NCI-H2196 treated with DMSO at 0.1 percent for 48 hours (cell line): ENCODE data around the gene DFFA.

ENCODE experiments used
- DNase-seq: peaks from one replicate; lab custom pipeline; 2025; ENCODE audit not compliant: unreplicated experiment; lab: John Stamatoyannopoulos, UW

The DFFA gene, protein sequence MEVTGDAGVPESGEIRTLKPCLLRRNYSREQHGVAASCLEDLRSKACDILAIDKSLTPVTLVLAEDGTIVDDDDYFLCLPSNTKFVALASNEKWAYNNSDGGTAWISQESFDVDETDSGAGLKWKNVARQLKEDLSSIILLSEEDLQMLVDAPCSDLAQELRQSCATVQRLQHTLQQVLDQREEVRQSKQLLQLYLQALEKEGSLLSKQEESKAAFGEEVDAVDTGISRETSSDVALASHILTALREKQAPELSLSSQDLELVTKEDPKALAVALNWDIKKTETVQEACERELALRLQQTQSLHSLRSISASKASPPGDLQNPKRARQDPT

DNA sequence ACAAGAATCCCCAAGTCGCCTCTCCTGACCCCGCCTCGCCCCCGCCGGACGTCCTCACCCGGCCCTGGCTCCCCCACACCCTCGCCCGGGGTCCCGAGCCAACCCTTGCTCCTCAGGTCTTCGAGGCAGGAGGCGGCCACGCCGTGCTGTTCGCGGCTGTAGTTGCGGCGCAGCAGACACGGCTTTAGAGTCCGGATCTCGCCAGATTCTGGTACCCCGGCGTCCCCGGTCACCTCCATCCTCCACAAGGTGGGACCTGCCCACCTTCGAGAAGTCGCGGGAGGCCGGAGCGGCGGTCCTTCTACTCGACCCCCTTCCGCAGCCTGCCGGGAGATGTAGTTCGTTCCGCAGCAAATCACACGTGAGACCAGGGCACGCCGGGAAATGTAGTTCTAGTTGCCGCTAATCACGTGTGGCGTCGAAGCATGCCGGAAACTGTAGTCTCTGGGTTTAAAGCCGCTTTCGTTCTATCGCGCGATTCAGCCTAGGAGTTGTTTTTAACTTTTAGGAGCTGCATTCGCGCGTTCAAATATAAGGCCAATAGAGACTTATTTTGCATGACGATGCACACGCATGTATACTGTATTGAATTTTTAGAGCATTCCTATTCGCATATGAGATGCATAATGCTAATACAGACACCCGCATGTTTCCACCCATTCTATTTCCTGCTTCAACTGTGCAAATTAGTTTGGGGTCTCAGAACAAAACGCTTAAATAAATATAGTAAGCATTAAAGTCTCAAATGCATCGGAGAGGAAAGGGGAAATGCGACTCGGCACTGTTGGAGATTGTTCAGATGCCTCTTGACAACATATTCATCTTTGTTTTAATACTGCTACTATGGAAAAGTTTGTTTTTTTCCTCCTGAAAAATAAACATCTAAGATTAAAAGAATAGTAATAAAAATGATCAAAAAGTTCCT is at the start of gene DFFA:
TSS of gene DFFA (minus strand) at position 310 of the 925 bp plus-strand sequence. CDS start at position 239, 71 bp downstream.
- DNase-seq: peak; percentile 90

DNA sequence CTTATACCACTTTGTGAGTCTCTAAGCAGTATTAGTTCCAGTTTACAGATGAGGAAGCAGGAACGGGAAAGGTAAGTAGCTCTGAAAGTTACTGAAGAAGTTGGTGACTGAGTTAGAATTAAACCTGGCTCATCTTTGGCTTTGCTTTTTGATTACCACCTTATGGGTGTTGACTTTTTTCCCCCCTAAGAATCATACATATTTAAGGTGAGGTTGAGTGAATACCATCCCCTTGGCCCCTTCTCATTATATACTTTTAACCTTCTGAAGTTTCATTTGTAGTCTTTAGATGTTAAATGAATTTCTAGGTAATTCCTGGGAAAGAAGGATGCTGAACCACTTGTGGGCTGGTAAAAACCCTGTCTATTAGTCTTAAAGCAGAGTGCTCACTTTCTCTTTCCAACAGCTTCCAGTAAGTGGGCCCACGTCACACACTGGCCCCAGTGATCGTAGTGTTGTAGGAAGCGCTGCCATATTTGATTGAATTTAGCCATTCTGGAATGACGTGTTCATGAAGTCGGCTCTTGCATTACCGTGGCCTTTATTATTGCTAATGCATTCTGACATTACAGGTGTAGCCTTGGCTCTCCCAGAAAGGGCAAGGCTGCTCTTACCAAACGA is 49.3 kb upstream of the DFFA start:
- DNase-seq: no peak

DNA sequence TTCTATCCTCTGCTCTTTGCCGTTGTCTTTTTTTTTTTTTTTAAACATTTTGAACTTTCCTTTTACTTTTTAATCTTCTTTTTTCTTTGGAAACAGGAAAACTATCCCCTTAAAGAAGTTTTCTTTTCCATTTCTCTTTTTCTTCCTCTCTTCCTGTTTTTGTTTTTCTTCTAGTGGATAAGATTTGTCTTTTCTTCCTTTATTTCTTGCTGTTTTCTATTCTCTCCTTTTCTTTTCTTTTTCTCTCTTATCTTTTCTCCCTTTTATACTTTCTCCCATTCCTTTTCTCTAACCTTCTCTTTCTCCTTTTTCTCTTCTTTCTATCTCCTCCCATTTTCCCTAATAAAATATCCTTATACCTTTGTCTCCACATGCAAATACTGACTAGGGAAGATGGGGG is 48.6 kb upstream of the DFFA start:
- DNase-seq: no peak

DNA sequence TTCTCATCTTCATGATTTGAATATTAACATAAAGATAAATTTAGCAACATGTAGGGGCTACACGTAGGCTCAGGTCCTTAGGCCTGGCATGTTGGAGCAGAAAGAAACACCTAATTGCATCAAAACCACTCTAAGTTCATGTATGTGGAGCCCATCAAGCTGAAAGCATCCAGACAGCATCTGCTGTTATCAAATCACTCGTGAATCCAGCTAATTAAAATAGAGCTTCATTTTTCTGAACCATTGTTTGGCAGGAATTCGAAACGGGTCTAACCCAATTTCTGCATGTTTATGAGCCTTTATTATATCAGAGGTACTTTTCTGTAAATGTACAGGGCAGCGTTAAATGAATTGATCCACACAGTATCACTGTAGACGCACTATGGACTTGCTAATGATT is 48.2 kb upstream of the DFFA start:
- DNase-seq: no peak

DNA sequence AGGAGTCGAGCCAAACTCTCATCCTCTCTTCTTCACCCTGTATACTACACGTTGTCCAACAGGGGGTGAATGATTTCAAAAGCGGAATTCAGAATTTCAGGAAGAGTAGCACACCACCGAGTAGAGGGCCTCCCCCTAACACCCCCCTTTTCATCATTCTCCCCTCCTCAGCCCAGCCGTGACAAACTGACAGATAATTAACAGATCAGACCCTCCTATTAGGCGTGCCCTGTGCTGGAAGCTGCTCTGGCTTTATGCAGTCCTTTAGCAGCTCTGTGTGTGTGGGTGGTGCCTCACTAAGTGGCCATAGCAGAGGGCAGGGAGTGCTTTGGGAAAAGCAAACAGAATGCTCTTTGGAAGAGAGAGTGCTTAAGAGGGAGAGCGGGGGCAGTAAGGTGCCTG is 46.7 kb upstream of the DFFA start:
- DNase-seq: peak; percentile 38

DNA sequence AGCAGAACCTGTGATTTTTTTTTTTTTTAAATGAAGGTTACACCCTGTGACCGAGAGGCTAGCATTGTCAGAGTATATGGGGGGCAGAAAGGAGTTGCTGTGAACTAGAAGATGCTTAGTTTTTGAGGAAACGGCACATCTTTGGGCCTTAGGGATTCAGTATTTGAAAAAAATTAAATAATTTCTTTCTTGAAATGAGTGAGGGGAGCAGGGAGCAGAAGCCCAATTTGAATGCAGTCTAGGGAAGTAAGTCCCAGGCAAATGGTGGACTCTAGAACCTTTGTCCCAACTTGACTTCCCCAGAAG is 45.3 kb upstream of the DFFA start:
- no peak for DNase-seq

DNA sequence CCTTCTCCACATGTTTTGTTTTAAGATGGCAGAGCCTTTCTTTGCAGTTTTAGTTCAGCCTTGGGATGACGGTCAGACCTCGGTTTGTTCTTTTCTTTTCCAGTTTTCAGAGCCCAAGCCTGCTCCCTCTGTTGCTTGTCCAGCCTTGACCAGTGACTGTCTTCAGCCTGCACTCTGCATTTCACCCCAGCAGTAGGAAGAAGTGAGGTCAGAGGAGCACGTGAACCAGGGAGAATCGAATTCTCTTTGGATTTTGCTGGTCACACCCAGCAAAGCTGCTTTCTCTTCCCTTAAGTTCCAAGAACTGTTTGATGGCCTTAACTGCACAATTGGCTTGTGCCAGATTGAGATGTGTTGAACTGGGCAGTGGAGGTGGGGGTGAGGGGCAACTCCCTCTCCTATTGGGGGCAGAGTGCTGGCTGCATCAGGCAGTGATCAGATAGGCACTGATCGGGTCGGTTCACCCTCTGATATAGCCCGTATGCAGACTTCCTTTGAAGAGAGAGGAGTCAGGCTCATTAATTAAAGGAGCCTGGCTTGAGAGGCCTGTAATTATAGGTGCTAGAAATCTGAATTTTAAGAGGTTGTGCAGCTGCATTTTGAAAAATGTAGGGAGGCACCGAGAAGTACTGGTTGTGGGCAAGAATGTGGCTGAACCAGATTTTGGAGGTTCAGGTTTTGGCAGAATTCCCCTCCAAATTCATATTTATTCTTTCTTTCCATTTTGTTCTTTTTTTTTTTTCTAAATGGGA is 44.8 kb upstream of the DFFA start:
- no peak for DNase-seq

DNA sequence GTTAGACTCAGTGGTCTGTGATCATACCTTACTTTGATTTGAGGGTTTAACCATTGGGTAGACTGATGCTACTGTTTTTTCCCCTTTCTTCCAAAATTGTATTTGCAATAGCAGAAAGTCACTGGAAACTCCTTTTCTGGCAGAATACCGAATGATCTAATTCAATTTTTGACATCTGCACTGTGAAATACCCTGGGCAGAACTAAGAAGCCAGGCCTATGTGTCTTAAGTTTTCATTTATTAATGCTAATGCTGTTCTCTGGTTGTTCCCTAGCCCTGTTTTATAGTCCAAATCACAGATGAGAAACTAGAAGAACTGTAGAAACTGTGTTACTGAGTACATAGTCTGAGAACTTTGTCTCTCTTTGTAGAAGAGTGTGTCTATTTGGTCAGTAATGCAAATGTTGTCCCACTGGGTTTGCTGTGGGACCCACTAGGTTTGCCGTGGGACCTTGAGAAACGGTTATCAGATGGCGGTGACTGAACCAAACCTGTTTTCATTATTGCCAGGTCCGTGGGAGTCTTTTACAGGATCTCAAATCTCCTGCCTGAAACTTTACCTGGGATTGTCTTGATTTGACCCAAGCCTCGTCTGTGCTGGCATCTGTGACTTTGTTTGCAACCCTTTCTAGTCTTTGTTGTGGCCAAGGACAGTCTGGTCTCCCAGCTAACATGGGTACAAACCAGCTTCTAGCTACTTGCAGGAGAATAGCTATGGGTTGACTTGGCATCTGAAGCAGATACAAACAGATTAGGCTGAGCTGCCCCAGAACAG is 43.8 kb upstream of the DFFA start:
- DNase-seq: no peak

DNA sequence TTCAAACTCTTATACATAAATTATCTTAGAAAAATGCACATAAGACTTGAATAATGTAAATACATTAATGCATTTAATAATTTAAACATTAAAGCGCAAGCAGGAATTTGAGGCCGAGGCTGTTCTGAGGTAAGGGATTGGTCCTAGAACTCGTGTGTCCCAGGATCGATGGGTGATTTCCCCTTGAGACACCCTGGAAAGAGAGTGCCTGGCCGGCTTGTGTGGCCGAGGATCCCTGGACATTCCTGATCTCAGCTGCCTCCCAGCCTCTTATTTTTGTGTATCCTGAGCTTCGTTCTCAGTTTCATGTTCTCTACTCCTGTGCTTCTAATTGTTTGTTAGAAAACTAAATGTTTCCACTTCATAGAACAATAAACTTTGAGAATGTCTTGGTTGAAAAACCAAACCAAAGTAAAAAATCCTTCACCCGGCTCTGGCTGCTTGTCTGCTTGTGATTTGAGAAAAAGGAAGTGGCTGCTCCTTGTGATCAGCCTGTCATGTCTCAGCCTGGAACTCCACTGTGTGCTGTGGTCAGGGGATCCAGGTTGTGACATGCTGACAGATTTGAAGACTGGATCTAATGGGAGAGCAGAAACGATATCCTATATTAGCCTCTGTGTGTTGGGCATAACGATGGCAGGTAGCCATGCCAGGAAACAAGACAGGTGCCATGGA is 43.1 kb upstream of the DFFA start:
- no peak for DNase-seq

DNA sequence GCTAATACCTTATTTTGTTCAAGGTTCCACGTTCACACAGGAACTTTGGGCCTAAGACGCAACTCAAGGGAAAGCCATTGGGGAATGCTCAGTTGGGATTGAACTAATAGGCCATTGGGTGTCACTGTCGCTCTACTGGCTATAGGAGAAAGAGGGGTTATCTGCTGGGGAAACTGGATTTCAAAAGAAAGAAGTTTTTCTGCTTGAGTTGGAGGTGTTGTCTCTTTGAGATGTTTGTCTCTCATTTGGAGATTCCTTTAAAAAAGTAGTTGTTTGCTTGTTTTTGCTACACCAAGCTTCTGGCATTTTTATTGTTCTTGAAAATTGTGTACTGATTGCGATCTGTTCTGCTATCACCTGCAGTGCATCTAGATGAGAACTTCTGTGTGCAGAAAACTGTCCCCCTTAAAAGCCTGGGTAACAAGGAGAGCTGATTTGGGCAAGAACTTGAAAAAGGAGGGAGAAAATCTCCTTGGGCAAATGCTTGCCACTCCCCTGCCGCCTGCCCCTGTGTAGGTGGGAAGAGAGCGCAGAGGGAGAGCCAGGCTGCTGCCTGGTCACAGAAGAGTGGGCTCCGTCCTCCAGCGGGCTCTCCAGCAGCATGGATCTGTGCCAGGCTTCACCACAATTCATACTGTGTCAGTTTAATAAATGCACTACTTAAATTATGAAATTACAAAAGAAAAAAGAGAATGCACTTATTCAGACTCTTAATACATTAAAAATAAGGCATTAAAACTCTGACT is 42.3 kb upstream of the DFFA start:
- peak; percentile 39 for DNase-seq

DNA sequence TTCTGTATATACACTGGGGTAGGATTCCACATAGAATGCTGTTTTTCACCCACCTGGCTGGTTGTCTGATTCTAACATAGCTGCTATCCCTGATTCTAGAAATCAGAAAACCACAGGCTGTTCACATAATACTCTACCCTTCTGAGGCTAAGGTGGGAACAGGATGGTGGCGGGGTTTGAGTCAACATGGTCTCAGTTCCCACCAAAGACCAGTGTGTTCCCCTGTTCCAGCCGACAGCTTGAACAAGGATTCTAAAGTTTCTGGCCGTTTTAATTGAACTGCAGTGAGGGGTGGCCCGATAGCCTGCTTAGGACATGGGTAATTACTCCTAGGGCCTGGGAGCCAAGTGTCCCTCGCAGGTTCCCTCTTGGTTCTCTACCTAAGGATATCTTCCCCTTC is 40.9 kb upstream of the DFFA start:
- DNase-seq: no peak

DNA sequence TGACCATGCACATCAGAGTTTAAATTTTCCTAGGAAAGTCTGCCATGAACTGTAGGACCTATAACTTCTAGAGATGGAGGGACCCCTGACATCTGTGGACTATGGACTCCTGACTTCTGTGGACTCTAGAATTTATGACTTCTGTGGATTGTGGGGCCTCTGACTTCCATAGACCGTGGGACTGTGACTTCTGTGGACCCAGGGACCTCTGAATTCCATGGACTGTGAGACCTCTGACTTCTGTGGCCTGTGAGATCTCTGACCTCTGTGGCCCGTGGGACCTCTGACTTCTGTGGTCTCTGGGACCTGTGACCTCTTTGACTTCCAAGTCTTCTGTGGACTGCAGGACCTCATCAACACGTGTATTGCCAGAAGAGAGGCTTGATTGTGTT is 39.2 kb upstream of the DFFA start:
- no peak for DNase-seq

DNA sequence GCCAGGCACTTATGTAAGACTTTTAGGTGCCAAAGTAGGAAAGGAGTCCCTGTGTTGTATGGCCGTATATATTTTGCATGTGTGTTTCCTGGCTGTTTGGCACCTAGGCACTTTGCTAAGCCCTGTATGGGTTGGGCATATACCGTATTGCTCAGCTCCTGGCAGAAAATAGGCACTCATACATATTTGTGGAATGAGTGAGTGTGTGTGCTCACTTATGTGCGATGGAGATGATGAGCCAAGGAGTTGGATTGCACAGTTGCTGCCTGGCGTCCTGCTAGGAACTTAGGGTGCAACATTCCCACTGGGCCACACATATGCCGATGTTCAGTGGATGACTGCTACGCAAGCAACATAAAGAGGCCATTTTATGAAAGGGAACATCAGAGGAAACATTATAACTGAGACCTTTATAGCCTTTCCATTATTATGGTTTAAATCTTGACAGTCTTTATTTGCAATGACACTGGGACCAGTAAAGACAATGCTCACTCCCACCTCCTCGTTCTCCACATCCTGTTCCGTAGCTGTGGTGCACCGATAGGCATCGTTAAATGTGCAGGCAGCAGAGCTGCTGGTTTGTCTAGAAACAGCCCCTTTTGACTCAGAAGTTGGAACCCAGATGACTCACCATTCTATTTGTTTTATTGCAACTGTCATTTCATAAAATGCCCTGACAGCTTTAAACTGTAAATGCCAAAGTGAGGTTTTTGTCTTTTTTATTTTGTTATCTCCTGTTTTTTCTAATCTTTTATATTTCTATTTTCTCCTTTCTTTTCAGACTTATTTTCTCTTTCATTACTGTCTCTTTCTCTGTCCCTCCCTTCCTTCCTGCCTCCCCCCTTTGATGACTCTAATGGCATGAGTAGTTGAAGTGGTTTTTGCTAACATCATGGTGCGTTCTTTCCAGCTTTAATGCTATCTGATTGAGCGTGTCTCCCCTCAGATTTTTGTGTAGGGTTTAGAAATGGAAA is 38.5 kb upstream of the DFFA start:
- DNase-seq: no peak

DNA sequence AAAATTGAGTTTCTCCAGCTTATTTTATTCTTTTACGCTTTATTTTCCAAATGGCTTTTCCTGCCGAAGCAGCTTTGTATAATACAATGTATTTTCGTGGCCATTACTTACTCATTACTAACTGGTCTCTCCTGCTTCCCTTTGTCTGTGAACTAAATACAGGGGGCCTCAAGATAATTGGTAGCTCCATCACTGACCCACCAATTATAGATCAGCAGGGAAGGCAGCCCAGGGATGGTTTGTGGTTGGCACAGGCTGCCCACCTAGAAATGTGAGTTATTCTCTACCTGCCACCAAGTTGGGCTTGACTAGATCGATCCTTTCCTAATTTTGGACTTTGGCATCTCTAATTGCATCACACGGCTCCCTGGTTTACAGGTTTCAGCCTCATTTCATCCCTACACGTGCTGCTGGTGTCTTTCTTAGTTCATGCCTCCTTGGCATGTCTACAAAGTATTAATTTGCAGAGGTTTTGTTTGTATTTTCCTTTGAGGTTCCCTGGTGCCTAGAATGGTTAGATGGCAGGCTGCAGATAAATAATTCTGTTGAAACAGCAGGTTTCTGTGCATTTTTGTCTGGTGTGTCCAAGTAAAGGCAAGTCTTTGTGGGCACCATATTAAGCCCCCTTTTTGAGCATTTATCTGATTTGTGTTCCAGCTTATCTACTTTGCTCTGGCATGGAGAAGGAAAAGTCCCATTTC is 37.6 kb upstream of the DFFA start:
- no peak for DNase-seq

DNA sequence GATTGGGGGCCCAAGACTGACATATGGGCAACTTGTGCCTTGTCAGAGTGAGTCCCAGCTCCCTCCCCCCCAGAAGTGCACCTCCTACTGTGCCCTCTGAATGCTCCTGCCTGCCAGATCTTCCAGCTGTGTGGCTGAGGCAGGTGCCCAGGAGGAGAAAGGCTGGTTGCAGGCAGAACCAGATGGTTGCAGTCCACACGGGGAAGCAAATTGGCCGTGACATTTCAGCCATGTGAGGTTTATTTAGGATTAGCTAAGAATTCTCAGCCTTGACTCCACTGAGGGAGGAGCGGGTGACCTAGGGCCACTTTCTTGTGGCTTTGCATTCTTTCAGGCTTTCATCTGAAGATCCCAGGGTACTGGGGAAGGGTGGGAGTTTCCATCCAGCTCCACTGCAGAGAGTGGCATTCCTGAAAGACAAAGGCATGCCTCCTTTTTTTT is 36.2 kb upstream of the DFFA start:
- DNase-seq: no peak

DNA sequence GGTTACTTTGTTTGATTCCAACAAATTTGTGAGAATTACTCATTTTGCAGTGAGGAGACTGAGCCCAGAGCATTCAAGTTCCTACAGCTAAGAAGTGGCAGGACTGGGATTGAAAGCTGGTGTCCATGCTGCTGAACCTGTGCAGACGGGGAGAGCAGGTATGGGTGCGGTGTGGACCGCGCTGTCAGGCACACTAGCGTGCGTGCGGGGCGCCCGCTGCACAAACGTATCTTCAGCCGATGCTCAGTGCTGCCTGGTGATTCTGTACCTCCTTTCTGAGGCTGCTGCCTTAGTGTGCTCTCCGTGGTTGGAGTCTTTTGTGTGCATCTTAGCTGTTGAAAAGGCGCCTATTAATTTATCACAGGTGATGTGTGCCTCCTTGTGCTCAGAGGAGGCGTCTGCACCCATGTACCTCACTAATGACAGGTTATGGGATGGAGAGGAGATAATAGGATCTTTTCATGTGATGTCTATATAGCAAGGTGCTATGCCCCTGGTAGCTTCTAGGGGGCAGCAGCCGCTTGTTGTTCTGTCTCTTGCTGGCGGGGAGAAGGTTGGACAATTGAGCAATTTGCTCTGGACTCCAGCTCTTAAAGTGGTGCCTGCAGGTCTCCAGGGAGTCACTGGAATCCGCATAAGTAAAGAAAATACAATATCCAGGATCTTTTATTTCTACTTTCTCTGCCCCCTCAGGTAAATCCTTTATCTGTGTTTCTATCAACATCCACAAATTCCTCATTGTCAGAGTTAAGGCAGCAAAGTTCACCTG is 35.0 kb upstream of the DFFA start:
- DNase-seq: peak; percentile 89

DNA sequence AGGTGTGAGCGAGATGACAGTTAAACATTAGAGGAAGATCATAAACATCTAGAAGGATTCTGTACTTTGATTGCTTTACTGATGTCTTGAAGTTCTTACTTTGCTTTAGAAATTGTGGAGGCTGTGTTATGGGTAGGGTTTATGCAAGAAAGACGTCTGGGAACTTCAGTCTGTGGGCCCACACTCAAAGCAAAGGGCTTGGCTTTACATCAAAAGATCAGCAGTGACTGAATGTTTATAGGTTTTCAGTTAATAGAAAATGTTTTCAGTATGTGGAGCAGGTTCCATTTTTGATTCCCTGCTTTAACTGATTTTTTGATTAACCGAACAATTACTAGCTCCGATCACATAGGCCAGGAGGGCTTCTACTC is 34.3 kb upstream of the DFFA start:
- DNase-seq: no peak
